Measurements from ENCODE around the gene PLA2G4D.
A peak's percentile ranks its signal among the peaks of the same experiment; 100 is the strongest.
"Not testable (repeated sequence)": the region's sequence is repeated elsewhere in the genome, so short reads cannot be mapped to it uniquely, and the experiment has no call there.

Gene PLA2G4D

DNA sequence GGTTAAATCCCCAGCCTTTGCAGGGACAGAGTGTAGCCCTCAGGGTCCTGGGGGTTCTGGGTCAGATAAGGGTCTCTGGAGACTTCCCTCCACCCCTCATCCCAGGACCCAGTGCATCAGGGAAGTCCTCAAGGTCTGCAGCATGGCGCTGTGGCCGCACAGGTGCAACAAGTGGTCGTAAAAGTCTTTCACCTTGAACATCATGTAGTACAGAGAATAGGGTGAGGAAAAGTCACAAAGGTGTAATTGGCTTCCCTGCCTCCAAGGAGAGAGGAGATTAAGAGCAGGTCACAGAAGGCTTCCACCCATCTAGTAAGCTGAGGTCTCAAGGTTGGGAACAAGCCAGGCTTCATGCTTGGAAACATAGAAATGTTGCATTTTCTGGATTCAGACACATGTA lies 29.2 kb upstream of the PLA2G4D start:
- DNase-seq, result no peak

DNA sequence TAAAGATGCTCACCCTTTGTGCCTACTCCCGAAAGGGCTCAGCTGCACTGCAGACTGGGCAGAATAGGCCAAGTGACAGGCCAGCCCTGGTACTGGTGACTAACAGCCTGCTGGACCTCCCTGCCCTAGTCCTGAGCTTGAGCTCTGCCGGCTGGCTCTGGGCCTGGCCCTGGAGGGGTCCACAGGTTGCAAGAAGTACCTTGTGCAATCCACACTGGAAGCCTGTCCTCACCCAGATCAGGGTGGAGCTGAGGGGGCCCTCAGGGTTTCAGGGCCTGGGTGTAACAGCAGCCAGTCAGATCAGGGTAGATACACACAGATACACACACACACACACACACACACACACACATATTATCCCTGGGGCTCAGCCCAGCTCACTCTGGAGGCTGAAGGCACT lies 27.3 kb upstream of the PLA2G4D start:
- DNase-seq, result no peak

DNA sequence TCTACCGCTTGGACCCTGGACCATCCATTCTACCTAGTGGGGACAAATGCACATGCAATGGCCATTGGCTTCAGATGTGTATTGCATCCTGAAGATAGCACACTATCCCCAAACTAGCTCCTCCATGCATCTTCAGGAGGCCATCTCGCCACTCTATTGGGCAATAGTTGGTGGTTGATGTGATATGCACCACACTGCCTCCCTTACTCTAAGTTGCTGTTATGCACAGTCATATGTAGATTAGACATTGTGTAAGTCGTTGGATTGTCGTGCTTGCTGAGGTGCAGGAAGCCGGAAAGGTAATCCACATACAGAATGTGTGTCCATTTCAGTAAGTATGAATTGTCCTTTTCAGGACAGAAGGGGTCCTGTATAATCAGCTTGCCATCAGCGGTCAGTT lies 26.7 kb upstream of the PLA2G4D start:
- DNase-seq, result no peak

DNA sequence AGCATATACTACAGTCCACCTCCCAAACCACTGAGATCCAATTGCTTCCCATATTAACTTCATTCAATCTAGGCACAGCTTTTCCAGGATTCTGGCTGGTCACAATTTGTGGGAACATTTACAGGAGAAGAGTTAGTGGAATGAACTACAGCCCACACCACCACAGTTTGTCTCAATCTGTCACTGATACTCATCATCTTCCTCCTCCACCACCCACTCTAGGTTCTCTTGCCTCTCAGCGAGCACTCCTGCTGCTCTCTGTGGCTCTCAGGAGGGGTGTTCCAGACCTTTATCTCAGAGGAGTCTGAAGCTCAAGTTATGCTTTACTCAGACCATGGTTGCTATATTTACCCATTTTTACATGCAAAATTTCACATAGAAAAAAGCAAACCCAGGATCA lies 25.9 kb upstream of the PLA2G4D start:
- DNase-seq, result no peak

DNA sequence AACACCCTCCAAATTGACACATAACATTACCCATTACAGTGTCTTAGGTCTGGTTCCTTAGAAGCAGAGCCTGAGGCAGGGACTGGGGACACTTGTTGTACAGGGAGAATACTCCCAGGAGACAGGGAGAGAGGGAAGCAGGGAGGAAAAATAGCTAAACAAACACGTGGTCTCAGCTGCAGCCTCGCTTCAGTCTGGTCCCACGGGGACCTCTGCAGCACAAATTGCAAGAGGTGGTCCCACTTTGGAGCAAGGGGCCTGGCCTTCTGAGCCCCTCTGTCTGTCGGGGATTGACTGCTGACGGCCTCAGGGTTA lies 25.0 kb upstream of the PLA2G4D start:
- no peak for DNase-seq

DNA sequence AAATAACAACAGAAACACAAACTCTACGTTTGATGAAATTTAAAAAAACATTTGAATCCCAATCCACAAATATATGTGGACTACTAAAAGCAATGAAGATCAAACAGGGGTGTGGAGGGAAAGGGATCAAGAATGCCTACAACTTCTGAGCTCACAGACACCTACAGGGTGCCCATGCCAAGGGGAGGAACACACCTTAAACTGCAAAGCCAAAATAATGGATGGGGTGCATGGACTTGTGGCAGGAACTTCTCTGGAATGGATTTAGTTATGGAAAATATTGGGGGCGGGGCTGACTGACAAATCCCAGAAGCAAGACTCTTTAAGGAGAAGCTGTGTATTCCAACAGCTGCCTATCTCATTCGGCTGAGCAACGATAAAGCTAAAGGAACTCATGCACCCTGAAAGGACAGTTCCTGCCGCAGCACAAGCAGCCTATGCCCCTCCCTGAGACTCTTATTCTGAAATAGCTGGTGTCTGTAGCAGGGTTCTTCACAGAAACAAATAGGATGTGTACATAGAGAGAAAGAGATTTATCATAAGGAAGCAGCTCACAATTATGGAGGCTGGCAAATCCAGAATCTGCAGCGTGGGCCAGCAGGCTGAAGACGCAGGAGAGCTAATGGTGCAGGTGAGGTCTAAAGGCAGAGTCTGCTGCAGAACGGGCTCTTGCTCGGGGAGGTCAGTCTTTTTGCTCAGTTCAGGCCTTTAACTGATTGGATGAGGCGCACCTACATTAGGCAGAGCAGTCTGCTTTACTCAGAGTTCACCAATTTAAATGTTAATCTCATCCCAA lies 24.5 kb upstream of the PLA2G4D start:
- DNase-seq, result peak; percentile 43

DNA sequence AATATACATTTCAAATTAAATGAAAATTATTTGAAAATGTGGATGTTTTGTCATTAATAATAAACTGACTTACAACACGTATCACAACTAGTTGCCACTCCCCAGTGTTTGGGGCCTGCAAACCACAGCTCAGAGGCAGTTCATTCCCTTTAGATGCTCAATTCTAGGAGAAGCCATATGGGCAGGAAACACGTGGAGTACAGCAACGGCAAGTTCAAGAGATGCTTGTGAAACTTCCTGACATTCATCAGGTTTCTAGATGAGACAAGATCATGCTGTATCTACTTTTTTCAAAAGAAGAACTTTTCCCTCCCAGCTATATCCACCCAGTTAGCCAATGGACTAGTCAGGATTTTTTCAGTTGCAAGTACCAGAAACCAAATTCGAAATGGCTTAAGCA lies 17.6 kb upstream of the PLA2G4D start:
- DNase-seq, result no peak

DNA sequence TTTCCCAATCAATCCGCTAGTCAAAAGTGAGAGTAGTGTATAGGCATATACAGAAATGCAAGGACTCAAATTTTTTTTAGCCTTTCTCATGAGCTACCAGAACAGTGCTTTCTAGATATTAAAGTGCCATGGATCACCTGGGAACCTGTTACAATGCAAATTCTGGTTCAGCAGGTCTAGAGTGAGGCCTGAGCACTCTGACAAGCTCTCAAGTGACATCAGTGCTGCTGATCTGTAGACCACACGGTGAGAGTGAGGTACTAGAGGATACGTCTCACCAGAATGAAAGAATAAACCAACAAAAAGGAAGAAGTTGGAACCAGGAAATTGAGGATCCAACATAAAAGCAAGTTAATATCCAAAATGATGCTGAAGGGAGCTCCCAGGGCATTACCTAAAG lies 16.0 kb upstream of the PLA2G4D start:
- peak; percentile 15 for DNase-seq

DNA sequence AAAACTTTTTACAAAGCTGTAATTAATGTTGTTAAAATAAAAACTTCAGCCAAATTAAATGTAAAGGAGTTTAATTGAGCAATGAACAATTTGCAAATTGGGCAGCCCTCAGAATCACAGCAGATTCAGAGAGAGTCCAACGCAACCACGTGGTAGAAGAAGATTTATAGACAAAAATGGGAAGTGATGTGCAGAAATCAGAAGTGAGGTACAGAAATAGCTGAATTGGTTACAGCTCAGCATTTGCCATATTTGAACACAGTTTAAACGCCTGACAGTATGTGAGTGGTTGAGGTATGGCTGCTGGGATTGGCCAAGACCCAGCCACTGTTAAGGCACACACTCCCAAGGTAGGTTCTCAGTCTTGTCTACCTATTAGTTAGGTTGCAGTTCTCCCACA lies 14.4 kb upstream of the PLA2G4D start:
- no peak for DNase-seq

DNA sequence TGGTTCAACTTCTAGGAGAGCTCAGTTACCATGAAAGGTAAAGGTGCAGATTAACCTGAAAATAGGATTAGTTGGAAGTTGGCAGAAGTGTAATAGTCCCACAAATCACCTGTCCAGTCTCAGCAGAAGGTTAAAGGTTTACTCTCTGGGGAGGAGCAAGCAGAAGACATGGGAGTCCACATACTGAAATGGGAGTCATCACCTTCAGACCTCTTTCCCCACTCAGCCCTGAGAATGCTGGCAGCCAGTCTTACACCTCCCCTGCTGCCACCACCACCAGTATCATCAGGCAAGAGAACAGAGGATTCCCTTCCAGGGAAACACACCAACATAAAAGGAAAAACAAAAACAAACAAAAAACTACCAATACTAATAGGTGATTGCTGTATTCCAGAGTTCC lies 13.8 kb upstream of the PLA2G4D start:
- DNase-seq, result no peak

DNA sequence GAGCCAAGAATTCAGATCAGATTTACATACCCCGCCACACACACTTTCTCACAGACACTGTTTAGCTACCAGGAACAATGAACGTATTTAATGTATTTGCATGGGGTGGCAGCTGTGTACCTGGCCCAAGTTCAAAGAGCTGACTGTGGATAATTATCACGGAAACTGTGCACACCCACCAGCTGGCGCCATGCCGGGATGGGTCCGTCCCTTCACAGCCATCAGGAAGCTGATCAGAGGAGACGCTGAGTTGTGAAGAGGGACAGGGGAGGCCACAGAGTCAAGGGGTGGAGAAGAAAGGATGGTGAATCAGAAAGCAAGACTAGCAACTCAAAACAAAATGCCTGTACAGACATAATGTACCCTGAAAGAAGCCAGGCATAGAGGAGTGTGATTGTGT lies 13.1 kb upstream of the PLA2G4D start:
- peak; percentile 46 for DNase-seq

DNA sequence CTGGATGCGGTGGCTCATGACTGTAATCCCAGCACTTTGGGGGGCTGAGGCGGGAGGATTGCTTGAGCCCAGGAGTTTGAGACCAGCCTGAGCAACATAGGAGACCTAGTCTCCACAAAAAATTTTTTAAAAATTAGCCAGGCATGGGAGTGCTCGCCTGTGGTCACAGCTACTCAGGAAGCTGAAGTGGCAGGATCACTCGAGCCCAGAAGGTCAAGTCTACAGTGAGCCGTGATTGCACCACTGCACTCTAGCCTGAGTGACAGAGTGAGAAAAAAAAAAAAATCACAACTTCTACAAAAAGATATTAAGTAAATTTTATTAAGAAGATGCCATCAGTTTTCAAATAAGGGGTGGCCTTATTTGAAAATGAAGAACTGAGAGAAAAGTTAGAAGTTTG lies 11.9 kb upstream of the PLA2G4D start:
- DNase-seq, result no peak

DNA sequence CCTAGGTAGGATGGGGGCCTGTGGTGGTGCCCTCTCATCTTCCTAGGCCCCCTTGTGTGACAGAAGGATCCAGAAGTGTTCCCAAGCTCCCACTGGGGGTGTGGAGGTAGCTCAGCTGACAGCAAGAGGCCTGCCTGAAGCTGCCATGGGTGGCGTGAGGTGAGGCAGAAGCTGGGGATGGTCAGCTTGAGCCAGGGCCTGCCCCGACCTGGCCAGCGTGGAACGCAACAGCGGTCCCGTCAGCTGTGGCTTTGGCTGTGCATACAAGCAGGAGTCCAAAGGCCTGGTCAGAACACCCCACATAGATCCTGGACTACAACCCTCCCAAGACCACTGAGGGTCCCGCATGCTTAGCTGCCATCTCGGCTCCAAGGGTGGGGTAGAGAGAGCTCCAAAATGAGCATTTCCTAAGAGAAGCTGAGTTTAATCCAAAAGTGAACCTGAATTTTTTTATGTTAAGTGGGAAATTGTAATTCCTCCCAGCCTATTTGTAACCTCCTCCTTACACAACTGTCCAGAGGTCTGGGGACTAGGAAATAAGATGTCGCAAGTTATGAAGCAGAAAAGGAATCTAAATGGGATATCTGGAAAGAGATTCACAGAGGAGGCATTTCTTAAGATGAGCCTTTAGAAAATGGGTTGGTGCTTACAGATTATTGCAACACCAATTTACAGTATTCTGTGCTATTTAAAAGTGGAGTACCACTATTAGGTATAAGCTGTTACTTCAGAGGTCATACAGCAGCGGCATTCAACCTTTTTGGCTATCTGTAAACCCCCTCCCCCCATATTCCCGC lies 9.9 kb upstream of the PLA2G4D start:
- DNase-seq, result no peak

DNA sequence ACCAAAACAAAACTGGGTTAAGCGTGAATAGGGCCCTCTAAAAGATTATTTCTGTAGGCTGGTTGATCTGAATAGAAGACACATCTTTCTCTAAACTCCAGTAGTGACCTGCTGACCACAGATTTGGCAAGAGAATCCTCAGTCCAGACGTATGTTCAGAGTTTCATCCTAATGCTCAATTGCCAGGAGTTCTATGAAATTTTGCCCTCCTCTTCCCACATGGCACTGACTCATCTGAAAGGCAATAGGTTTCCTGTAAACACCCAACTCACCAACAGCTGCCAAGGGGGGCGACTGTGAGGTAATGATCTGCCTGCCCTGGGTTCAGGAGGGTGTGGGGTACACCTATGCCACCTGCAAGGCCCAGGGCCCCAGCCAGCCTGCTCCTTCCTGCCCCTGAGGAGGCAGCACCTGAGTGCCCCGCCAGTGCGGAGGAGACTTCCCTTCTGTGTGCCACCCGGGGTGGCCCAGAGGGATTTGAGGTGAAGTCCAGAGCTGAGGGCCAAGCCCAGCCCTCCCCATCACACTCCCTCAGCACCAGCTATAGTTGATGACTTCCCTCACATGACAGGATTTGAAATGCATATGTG lies 8.4 kb upstream of the PLA2G4D start:
- DNase-seq, result no peak

DNA sequence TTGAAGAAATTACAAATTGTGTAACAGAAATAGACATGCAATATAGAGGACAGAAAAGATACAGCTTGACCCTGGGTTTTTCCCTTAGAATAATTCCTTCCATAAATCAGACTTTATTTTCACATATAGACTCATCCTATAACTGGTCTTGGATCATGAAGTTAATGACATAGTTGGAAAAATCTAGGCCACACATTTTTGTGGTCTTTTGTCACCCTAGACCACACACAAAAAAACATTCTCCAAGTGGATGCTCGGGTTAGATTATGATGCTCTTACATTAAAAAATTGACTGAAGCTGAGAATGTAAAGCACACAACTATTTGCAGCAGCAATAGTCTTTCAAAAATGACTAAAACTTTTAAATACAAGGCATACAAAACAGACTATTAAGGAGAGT lies 7.5 kb upstream of the PLA2G4D start:
- DNase-seq, result no peak

DNA sequence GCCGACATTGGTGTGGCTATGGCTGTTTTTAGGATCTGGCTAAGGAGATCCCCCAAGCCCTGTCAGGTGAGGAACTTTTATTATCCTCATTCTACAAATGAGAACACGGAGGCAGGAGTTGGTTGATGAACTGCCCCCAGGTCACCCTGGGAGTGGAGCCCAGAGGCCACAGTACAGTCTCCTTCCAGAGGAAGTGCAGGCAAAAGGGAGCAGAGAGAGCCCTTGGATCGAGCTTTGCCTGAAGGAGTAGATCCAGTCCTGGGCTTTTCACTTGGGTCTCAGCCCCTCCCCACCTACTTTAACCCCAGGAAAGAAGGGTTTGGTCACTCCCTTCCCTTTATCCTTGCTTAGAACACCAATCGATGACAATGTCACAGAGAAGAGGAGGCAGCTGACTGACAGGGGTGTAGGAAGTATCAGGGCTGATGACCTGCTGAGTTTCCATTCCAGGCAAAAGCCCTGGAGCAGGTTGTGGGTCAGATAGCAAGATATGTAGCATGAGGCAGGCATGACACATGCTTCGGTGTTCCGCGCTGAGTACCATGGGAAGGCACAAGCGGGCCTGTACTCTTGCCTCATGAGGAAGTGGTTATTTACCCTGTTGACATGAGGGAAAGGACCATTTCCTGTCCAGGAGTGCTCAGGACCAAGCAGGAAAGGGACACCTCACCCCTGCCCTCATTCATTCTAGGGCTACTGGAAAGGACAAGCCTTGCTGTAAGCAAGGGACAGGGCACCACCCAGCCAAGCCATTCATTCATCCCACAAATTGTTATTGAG lies 5.8 kb upstream of the PLA2G4D start:
- peak; percentile 20 for DNase-seq

DNA sequence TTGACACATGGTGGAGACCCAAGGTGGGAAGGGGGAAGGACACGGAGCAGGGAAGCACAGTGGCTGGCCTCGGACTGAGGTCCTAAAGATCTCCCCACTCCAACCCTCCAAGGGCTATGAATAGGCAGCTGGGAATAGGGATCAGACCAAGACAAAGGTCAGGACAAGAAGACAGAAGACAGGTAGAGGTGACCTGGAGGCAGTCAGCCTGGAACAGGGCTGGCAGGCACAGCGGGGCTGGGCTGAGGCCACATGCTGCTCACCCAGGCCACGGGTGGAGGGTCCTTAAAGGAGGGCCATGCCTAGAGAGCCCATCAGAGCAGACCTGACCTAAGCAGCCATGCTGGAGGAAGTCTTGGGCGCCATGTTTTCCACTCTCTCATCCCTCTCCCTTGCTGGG lies 2.7 kb upstream of the PLA2G4D start:
- DNase-seq, result no peak

DNA sequence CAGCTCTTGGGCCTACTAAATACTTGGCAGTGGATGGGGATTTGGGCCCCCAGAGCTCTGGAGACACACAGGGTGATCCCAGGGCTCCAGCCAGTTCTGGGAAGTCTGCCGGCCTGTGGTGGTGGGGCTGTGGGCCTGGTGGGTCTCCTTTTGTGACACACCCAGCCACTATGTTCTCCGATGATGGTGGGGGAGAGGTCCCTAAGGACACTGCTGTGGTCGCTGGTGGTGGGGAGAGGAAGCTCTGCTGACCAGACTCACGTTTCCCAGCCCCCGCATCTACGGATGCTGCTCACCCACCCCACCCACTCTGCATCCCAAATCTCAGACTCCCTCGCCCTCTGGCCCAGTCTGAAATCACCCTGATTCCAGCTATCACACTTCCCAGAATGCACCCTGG lies 396 bp downstream of the PLA2G4D start:
- no peak for DNase-seq

DNA sequence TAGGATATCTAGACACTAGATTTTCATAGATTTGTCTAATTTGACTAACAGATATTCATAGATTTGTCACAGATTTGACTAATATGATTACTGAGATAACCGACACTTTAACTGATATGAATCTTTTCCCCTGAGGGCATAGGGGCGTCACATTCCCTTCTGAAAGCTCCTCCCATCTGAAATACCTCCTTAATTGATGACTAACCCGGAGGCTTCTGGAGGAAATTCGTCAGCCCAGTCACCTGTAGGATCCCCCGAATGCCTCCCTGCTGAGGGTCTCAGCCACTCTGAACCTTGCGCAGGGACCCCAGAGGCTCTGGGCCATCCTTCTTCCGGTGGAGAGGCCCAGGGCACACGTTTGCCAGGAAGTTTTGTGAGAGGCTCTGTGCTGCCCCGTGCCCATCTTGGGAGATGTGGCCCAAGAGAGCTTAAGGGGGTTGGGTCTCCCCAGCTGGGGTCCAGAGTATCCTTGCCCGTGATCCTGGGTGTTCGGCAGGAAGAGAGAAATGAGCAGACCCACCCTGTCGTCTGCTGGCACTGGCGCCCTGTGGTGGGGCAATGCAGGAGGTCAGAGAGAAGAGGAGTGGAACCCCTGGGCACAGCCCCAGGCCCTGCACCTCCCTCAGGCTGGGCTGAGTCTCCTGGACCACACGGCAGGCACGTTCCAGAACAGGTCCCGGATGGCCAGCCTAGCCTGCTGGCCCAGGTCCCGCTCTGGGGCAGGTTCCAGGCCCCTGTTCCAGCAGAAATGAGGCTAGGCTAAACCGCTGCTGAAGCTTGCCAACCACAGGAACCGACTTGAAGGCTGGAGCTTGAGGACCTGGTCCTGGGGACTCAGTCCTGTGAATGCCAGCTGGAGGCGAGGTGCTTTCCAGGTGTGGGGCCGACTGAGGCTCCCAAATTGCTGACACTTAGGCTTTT lies 1.7 kb downstream of the PLA2G4D start:
- DNase-seq, result no peak

DNA sequence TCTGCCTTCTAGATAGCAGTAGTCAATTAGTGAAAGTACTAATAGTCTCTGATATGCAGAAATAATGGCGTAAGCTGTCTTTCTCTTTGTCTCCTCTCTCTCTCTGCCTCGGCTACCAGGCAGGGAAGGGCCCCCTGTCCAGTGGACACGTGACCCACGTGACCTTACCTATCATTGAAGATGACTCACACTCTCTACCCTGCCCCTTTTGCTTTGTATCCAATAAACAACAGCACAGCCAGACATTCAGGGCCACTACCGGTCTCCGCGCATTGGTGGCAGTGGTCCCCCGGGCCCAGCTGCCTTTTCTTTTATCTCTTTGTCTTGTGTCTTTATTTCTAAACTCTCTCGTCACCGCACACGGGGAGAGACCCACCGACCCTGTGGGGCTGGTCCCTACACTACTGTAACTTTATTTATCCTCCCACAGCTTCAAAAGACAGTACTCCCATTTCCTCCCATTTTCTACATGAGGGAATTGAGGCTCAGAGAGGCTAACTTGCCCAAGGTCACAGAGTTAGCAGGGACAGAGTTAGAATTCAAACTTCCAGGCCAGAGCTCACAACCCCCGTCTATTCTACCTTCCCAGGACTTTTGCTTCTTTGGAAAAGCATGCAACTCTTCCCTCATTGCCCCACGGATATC lies 2.5 kb downstream of the PLA2G4D start:
- not testable (repeated sequence) for DNase-seq

DNA sequence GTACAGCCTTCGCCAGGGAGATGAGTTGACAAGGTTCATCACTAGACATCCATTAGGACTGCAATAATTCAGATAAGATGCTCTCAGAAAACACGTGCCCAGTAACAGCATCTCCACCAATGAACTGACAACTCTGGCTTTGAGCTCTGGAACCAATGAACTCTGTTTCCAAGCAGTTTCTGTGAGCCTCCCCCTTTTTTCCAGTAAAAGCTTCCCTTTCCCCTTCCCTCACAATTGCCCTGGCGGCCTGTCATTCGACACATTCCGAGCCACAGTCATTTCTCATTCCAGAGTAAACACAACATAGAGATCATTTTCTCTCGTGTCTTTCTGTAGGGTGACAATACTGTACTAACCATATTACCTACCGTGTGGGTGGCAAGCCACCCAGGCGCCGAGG lies 3.6 kb downstream of the PLA2G4D start:
- no peak for DNase-seq

DNA sequence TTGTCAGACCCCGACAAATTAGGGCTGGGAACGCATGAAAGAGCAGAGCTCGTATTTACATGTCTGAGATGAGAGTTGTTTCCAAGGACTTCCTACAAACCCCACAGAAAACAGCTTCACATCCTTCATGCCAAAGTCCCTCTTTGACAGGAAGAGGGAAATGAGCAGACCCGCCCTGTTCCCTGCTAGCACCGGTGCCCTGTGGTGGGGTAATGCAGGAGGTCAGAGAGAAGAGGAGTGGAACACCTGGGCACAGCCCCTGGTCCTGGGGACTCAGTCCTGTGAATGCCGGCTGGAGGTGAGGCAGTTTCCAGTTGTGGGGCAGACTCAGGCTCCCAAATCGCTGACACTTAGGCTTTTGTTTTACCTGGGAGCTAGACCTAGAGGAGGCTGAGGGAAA lies 4.0 kb downstream of the PLA2G4D start:
- DNase-seq, result no peak
